COR-L47 (cell line): ENCODE measurements around the gene CLCN5.

Experiments
- DNase-seq: peaks from one replicate; lab custom pipeline; 2025; lab: John Stamatoyannopoulos, UW

Gene CLCN5

DNA sequence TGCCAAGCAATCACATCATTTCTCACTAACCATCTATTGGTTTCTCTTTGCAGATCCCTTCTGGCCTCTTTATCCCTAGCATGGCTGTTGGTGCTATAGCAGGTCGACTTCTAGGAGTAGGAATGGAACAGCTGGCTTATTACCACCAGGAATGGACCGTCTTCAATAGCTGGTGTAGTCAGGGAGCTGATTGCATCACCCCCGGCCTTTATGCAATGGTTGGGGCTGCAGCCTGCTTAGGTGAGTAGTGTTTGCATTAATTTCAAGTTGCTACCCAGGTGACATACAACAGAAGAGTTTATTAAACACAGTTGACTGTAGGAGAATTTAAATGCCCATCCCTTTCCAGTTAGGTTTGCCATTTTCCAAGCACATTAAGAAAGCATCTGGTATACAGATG lies 166.2 kb downstream of the CLCN5 start:
- no peak for DNase-seq

DNA sequence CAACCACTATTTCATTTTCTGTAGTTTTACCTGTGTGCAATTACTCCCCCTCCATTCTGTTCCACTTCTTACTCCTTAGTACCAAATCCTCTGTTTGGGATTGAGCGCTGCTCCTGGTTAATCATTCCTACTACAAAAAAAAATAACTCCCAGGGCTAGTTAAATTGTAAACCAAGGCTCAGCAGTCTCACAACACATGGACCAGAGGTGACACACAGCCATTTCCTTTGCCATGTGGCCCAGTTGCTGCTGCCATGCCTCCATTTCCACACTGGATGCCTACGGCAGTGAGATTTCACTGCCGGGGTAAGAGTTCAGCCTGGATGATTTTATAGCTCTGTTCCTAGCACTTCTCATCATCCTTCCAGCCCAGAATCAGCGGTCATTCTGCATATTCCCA lies 171.2 kb downstream of the CLCN5 start:
- no peak for DNase-seq

DNA sequence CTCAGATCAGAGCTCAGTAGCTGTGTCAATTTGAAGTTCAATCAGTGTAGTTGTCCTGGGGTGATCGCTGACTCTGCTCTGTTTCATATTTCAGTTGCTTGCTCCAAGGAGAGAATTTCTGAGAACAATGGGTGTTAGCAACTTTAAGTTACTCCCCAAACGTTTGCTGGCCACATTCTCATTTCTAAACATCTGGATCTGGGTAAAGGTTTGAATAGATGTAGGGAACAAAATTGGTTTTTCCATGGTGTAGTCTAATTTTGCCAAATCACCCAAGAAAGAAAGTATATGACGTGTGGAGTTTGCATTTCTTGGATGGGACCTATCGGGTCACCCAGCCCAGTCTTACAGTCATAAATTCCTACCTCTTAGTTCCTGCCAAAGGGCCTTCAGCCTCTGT lies 174.7 kb downstream of the CLCN5 start:
- DNase-seq, result no peak

DNA sequence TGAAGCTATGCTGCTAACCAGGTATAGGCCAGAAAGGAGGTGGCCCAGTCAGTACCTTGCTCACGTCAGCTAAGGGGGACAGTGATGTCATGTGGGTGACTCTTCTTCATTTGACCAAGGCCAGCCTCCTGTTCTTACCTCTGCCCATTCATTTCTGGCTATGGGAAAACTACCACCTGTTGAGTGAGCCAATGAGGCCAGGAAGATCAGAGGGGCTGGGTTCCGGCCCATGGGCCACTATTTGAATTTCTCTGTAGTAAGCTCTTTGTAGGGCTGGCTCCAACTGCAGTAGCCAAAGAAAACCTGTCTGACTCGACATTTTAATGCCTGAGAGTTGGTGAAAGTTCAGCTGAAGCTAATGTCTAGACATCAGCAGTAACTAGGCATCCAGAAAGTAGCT lies 175.8 kb downstream of the CLCN5 start:
- DNase-seq, result no peak

DNA sequence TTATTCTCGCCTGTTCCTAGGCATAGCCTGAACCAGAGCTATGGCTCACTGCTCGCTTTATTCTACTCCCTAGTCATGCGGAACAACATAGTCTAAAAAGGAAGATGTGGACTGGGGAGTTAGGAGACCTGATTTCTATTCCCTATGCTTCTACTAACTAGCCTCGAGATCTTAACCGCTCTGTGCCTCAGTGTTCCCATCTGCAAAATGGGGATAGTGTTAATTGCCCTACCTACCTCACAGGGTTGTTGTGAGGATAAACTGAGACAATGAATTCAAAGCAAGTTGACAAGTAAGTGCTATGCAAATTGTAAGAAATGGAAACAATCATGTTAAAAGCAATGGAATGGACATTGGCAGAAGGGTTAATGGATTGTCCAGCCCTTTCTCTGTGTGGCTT lies 176.4 kb downstream of the CLCN5 start:
- no peak for DNase-seq

DNA sequence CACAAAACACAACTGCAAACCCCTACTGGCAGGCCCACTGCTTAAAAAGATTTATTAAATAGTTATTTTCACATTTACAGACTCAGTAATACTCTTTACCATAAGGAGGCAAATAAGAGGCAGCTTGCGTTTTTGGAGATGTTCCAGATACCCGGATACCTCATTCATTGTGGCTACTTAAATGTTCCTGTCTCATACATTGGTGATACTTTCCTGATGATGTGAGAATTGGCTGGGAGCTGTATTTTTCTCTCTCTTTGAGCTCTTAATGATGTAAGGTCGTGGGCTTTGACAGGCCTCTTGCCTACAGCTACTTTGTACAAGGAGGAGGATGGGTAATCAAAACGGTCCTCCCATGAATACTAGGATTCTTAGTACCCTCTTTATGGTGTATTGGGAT lies 176.9 kb downstream of the CLCN5 start:
- no peak for DNase-seq

DNA sequence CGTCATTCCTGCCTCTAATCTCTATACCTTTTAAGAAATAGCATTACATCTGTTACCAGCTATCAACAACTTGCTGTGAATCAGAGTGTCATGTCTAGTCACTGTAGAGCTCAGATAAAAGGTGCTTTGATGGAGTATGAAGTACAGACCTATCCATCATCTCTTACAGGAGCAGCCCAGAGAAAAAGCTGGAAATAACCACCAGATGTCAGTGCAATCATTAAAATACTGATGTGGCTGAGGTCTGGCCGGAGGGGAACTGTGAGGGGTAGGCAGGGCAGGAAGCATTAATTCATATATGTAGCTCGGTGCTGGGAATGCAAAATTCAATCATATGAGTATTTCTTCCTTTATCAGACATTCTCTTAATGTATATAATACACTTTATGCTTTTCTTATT lies 177.8 kb downstream of the CLCN5 start:
- DNase-seq, result no peak

DNA sequence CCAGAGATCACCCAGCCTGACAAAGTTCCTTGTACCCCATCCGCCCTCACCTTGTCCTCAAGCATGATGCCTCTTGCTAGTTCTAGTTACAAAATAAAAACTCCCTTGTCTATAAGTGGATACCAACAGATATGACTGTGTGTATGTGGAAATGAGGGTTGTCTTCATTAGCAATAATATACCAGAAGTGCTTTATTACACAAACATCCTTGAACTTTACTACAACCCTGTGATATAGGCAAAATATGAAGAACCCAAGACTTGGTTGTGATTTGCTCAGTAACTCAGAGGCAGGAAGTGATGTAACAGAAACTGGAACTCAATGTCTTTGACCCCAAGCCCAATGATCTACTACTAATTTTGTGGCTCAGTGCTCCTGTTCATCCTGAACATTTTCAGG lies 180.8 kb downstream of the CLCN5 start:
- no peak for DNase-seq

DNA sequence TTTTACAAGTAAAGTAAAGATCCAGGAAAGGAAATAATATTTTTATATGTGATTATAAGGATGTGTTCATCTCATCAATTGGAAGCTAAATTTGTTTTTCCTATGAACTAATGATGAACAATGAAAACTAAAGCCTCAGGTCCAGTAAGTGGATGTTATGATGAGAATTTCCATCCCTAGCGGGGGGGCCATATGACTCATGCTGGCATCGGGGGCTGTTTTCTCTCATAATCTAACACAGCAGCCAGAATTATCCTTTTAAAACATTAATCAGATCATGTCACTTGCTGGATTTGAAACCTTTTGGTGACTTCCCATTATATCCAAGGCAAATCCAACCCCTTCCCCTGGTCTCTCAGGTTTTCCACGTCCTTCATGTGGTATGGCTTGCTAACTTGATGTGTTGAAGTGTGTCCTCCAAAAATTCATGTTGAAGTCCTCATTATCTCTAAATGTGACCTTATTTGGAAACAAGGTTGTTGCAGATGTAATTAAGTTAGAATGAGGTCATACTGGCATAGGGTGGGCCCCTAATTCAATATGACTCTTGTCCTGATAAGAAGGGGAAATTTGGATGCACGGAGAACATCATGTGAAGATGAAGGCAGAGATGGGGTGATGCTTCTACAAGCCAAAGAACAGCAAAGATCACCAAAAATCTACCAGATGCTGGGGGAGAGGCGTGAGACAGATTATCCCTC lies 181.6 kb downstream of the CLCN5 start:
- no peak for DNase-seq

DNA sequence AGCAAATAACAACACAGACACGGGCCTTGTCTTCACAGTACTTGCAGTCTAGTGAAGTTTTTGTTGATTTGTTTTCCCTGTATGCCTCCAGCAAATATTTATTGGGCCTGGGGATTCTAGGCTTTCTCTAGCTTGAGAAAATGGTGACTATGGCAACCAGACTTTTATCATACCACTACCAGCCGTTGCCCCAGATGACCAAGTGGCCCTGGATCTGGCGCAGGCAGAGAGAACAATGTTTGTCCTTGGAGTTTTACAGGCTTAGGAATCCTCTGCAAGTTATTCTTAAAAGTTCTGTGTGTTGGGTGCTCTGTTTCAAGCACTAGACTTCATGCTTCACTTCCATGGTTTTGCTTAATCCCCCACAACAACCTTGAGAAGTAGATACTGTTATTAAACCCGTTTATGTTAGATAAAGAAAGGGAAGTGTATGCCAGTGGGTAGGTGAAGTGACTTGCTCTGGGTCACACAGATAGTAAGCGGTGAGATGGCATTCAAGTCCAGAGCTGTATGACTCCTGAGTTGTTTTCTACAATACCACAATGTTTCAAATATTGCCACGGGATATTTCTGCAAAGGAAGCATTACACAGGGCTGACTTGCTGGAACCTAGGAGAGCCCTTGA lies 183.8 kb downstream of the CLCN5 start:
- no peak for DNase-seq

DNA sequence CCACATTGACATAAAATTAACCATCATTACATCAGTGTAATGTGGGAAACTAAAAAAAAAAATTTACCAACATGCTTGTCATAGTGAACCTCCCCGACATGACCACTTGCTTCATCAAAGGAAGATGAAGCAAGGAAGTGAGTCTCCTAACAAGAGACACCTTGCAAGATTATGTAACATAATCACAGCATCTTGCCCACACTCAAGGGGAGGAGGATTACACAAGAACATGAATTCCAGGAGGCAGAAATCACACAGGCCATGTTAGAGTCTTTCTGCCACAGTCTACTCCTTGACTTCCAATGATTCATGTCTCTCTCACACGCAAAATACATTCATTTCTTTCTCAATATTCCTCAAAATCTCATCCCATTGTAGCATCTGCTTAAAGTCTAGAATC lies 185.1 kb downstream of the CLCN5 start:
- no peak for DNase-seq

DNA sequence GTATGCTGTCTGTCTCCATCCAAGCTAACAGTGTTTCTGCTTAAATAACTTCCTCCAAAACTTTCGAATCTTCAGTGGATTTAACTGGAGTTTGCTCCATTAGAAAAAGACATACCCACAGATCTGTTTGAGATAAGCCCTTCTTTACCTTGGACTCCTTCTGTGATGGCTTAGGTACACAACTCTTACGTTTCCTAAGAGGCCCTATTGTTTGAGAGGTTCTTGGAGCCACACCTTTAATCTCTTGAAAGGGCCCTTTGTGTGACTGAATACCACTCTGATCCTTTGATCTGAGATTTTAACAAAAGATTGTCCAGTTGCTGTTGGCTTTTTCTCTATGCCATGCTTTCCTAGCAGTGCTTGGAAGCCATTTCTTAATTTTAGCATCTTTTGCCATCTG lies 185.9 kb downstream of the CLCN5 start:
- no peak for DNase-seq

DNA sequence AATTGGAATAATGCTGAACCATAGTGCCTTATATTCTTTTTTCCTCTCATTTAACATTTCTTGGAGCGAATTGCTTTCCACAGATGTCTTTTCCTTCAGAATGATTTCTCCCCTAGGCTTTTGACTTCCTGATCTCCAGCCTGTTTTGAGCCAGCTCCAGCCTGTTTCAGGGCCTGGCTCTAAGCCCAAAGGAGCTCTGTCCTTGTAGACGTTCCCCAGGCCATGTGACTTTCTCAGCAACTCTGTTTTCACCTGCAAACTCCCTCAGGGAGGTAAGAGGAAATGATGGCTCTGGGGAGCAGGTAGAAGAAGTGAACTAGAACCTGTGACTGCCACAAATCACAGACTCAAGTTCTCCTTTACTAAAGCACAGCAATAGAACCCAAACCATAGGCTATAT lies 189.3 kb downstream of the CLCN5 start:
- no peak for DNase-seq

DNA sequence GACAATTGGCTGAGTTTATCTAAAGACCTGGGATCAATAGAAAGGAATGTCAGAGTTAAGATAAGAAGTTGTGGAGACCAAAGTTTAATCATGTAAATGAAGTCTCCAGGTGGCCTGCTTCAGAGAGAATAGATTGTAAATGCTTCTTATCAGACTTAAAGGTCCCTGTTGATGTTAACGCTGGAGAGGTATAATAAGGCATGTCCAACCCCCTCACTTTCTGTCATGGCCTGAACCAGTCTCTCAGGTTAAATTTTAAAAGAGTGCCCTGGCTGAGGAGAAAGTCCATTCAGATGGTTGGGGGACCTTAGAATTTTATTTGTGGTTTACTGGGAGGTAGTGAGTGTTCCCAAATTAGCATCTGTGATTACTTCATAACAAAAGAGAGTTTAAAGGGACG lies 191.7 kb downstream of the CLCN5 start:
- DNase-seq, result no peak

DNA sequence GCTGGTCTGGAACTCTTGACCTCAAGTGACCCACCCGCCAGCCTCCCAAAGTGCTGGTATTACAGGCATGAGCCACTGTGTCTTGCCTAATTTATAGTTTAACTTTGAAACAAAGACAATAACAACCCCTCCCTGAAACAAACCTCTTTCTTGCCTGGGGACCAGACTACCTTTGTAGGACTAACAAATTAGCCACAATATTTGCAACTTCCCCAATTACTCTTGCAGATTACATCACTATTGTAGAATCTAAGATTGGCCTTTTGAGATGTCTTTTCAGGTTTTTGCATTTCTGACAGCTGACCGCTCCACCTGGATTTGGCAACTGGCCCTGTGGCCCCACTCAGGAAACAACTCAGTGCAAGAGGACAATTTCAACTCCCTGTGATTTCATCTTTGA lies 193.6 kb downstream of the CLCN5 start:
- no peak for DNase-seq

DNA sequence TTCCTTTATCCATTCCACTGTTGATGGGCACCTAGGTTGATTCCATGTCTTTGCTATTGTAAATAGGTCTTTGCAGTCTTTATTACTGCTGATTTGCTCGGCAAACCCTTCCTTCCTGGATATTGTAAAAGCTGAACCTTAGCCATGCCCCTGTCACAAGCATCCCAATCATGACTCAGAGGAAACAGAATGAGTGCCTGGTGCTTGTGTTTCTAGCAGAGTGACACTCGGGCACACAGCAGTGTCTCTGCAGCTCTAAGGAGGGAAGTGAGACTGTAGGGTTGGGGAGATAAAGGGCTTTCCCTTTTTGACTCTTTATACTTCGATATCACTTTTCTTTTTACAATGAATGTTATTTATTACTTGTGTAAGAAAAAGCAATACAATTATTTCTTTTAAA lies 195.1 kb downstream of the CLCN5 start:
- no peak for DNase-seq

DNA sequence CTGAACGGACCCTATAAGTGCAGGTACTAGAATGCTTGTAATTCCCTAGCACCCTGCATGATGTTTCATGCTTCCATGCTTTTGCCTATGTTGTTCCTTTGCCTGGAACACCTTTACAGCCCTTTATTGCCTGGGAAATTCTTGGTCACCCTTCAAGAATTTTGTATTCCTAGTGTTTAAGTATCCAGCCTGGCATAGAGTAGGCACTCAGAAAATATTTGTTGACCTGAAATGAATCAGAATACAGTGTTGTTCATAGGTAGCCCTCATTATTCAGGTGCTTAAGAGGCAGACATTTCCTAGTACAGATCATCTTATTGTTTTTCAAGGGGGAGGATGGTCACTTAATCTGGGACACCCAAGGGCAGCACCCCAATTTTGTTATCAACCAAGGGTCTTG lies 203.1 kb downstream of the CLCN5 start:
- DNase-seq, result no peak

DNA sequence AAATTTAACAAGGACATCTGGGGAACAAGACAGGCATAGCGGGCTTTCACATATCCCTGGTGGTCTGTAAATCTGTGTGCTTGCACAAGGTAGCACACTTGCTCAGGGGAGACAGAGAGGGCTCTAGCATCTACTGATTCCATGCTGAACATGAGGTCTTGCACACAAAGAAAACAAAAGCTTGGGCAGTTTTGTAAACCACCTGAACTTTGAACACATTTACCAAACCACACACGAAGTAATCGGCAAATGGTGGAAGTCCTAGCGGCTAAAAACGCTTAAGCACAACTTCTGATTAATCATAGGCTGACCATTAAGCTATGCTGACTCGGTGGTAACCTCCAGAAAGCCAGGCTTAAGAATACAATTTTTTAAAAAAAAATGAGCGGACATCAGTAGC lies 225.6 kb downstream of the CLCN5 start:
- DNase-seq, result no peak
